Measurements from ENCODE around the gene PHLPP2.
"Not testable (repeated sequence)": the region's sequence is repeated elsewhere in the genome, so short reads cannot be mapped to it uniquely, and the experiment has no call there.

PHLPP2 gene

DNA sequence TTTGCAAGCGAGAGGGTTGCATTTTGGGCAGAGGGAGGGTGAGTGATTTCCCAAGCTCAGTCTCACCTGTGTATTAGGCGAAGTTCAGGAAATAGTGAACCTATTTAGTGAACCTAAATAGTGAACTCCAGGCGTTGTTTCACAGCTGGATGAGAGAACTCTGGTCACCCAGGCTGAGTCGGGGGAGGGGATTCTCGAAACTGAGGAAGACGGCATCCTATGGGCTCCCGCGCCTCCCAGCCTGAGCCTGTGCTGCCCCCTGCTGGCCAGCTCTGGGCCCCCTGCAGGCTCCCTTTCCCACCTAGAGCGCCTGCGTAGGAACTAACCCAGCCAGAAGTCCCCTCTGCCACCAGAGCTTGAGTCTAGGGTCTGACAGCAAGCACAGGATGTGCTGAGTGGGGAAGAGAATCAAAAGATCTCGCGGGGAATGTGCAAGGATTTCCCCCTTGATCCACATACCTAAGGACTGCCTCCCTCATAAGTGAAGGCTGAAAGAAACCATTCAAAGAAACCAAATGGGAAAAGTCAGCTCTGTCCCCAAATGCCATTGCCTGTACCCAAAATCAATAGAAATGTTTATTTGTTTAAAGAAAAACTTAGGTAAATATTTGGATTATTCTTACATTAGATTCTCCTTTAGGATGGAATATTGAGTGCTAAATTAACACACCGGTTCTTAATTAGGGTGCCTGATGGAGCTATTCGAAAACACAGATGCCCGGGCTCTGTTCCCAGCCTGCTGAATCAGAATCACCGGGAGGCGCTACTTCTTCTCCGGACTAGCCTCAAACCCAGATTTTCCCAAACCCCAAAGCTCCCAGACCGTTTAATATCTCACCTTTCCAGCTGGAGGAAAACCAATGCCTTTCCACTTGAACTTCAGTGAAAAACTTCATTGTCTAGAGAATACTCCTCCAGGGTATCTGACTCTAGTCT lies 113.3 kb downstream of the PHLPP2 start:
- peak; percentile 63 for DNase-seq

DNA sequence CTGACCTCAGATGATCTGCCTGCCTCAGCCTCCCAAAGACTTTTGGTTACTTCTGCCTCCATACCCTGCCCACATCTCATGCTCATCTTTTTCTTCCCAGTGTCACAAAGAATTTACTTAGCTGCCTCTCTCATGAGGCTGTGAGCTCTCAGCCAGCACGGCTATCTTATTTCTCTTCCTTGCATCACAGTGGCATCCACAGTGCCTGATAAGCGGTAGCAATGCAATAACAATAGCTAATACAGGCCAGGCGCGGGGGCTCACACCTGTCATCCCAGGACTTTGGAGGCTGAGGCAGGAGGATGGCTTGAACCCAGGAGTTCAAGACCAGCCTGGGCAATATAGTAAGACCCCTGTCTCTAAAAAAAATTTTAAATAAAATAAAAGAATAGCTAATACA lies 114.1 kb downstream of the PHLPP2 start:
- no peak for DNase-seq

DNA sequence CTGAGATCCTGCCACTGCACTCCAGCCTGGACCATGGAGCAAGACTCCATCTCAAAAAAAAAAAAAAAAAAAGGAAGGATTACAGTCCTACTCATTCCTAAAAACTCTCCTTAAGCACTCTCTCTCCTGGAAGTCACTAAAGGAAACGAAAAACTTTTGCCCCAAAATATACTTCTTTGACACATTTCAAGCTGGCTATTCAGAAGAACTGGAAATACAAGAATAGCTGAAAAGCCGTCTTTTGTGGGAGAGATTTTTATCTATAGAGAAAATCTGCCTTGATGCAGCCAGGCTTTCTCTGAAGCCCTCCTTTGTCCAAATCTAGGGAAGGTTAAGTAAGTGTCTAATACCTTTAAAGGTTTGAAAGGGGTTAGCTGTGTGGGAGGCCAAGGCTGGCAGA lies 115.4 kb downstream of the PHLPP2 start:
- DNase-seq = no peak

DNA sequence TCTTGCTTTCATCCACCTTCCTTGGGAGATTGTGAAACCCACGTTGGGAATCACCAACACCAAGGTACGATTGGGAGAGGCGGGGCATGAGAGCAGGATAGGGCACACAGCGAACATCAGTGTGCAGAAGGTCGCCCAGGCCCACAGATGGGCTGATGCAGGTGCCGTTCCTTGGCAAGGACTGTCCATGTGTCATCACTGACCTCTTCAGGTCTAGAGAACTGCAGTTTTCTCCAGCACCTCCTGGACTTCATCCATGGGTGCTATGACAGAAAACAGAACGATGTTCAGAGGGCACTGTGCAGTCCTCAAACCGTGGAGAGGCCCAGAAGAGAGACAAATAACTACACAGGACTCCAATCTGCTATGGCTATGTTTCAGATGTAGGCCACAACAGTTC lies 123.7 kb downstream of the PHLPP2 start:
- no peak for DNase-seq

DNA sequence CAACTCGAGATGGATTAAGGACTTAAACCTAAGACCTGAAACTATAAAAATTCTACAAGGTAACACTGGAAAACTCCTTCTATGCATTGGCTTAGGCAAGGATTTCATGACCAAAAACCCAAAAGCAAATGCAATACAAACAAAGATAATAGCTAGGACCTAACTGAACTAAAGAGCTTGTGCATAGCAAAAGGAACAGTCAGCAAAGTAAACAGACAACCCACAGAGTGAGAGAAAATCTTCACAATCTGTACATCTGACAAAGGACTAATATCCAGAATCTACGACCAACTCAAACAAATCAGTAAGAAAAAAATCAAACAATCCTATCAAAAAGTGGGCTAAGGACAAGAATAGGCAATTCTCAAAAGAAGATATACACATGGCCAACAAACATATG lies 126.1 kb downstream of the PHLPP2 start:
- DNase-seq = not testable (repeated sequence)

DNA sequence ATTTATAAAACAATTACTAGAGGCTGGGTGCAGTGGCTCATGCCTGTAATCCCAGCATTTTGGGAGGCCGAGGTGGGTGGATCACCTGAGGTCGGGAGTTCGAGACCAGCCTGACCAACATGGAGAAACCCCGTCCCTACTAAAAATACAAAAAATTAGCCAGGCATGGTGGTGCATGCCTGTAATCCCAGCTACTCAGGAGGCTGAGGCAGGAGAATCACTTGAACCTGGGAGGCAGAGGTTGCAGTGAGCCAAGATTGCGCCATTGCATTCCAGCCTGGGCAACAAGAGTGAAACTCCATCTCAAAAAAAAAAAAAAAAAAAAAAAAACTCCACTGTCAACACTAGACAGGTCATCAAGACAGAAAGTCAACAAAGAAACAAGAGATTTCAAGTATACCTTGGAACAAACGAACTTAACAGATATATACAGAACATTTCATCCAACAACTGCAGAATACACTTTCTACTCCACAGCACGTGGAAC lies 129.1 kb downstream of the PHLPP2 start:
- not testable (repeated sequence) for DNase-seq
